ENCODE data around the gene CRYZL1.

DNA sequence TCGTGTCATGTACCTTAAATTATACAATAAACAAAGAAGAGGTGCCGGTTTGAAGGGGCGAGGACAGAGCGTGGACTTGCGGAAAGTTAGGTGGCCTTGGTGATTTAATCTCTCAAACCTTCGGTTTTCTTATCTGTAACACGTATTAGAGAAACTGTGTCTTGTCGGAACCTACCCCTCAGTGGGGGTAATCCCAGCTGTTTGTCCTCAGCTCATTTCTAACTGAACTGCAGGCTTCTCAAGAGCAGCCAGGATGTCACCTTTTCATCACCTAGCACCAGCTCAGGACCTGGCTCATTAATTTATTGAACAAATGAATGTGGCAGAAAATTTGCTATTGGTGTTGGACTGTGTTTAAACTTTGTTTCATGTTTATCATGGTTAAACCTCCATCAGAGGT, 31.9 kb upstream of the CRYZL1 start:
- TF ChIP-seq EZH2phosphoT487 (IDR thresholded peaks at IDR 0.05; ENCODE audit: low read depth): no peak
- TF ChIP-seq, protein P1, sequence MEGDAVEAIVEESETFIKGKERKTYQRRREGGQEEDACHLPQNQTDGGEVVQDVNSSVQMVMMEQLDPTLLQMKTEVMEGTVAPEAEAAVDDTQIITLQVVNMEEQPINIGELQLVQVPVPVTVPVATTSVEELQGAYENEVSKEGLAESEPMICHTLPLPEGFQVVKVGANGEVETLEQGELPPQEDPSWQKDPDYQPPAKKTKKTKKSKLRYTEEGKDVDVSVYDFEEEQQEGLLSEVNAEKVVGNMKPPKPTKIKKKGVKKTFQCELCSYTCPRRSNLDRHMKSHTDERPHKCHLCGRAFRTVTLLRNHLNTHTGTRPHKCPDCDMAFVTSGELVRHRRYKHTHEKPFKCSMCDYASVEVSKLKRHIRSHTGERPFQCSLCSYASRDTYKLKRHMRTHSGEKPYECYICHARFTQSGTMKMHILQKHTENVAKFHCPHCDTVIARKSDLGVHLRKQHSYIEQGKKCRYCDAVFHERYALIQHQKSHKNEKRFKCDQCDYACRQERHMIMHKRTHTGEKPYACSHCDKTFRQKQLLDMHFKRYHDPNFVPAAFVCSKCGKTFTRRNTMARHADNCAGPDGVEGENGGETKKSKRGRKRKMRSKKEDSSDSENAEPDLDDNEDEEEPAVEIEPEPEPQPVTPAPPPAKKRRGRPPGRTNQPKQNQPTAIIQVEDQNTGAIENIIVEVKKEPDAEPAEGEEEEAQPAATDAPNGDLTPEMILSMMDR (IDR thresholded peaks at IDR 0.05; ENCODE audit: low read depth, low read length): no peak

Measured in OCI-LY3 (cell line).